Ovary (tissue), 10 donors: ENCODE measurements around the gene PANK4. TPM values are rescaled to one million over a fixed set of nuclear protein-coding genes. Genes with fewer than 3 reads are reported as not detected.

ENCODE experiments used
- DNase-seq, 5 donors: peaks; one replicate each; pipeline ENCODE4 v3.0.0-alpha.2; 2019 to 2020
- H3K27ac ChIP-seq, 2 donors: fragments of 200-600 bp; one replicate each; pipeline versions ENCODE4 v1.5.1 to v1.8.0; 2019 to 2022
- H3K27me3 ChIP-seq: fragments of 200-600 bp; one replicate; pipeline ENCODE4 v1.8.0; 2022
- H3K36me3 ChIP-seq: fragments of 200-600 bp; sonication (generic); one replicate; pipeline ENCODE4 v1.5.1; 2019
- H3K4me1 ChIP-seq: one replicate; pipeline ENCODE4 v1.8.1; 2013; ENCODE audit warnings: mild to moderate bottlenecking, moderate library complexity; ENCODE audit not compliant: insufficient read depth
- H3K4me3 ChIP-seq: fragments of 200-600 bp; sonication (generic); one replicate; pipeline ENCODE4 v1.5.1; 2017
- H3K9me3 ChIP-seq, 2 donors: fragments of 200-600 bp in 1 of 2; sonication (generic) in 1 of 2; one replicate each; pipeline versions ENCODE4 v1.5.1 to v1.8.1; 2013 to 2019; ENCODE audit warnings: mild to moderate bottlenecking in 1 of 2, moderate library complexity in 1 of 2
- CTCF ChIP-seq, 3 donors: fragments of 450-650 bp in 2 of 3; fragments of 200-600 bp in 1 of 3; IDR thresholded peaks; one replicate each; pipeline versions ENCODE4 v1.5.1 to v1.8.0; 2016 to 2022; ENCODE audit warnings: antibody characterized with exemption in 3 of 3, mild to moderate bottlenecking in 1 of 3
- EP300 ChIP-seq: sonication (generic); formaldehyde crosslinking; IDR thresholded peaks from one replicate; pipeline ENCODE4 v1.6.1; 2017; ENCODE audit warnings: antibody characterized with exemption
- POLR2A ChIP-seq: fragments of 450-650 bp; IDR thresholded peaks from one replicate; pipeline ENCODE4 v1.6.1; 2017; ENCODE audit warnings: antibody characterized with exemption, mild to moderate bottlenecking, moderate library complexity
- WGBS, 3 donors: extraction: QIAGEN DNeasy Blood & Tissue Kit in 1 of 3; methylation state at CpG; one replicate each; pipeline versions ENCODE4 v1.1.5 to v1.1.7; 2013 to 2017; 5-methylcytosine and 5-hydroxymethylcytosine counted together
- intact Hi-C, 4 donors: fragments of 100-400 bp; cut with DNase I; formaldehyde crosslinking; loops; one replicate each; pipeline versions ENCODE4 v1.11.0 to v1.15.1; 2022 to 2023
- long read RNA-seq, 3 donors: library from polyadenylated mRNA in 2 of 3; unstranded in 2 of 3; transcript quantifications; one replicate each; pipeline ENCODE4 v2.0.0 and lab custom pipeline, GENCODE V29; 2021 to 2026
- polyA plus RNA-seq, 2 donors: library from polyadenylated mRNA; stranded (reverse); fragments of 200-250 nt in 1 of 2; fragments of 350-450 nt in 1 of 2; fragmentation: Illumina TruSeq in 1 of 2; extraction: RNeasy Lipid Tissue Mini Kit (QIAGEN cat#74804) in 1 of 2; gene quantifications; one replicate each; pipeline ENCODE4 v1.2.3, GENCODE V29; 2013 to 2014
- total RNA-seq, 7 donors: library from RNA; depleted of rRNA in 2 of 7; stranded (reverse); fragments of >200 nt in 2 of 7; fragmentation: NEBNext Ultra II Directional in 3 of 7; extraction: Animal tissue kit (Norgen Biotek cat#: 25700) in 3 of 7; gene quantifications; one replicate each; pipeline versions ENCODE4 v1.1.0 to v1.2.4, GENCODE V29; 2016 to 2023
- donor health status: DM: no; HTN: no; CAD: no; lungs with moderate emphysema.
- donor health status: DM: no; HTN: no; CAD: no.
- donor health status: Bipolar disorder and iron deficiency.
- donor health status: DM: yes; HTN: yes; CAD: no.
- donor health status: DM: no; HTN: no; CAD: no.
- donor health status: DM: yes; HTN: yes; CAD: no.

PANK4 gene
- 10 to 100 TPM; 19.7 to 33.3 (median 29.1) TPM for total RNA-seq
- 10 to 100 TPM; 14.7 to 17.1 TPM for polyA plus RNA-seq
- long read RNA-seq, donor 1, transcript PANK4-201 (19 exons, 2,677 nt), result major isoform, 19 of 29 reads
- long read RNA-seq, donor 1, partial matches to known transcripts, result 3 of 29 reads
- long read RNA-seq, donor 1, other reads (novel, unspliced or antisense), result 7 of 29 reads
- long read RNA-seq, donor 2, partial matches to known transcripts, result 0 of 3 reads
- long read RNA-seq, donor 2, other reads (novel, unspliced or antisense), result 0 of 3 reads
- long read RNA-seq, donor 3, transcript PANK4-201 (19 exons, 2,677 nt), result major isoform, 18 of 33 reads
- long read RNA-seq, donor 3, partial matches to known transcripts, result 5 of 33 reads
- long read RNA-seq, donor 3, other reads (novel, unspliced or antisense), result 10 of 33 reads

GRCh38 chr1:2525920-2526823, at the start of gene PANK4:
Gene PANK4, minus strand, starts transcription at chr1:2526596. Its CDS starts 9 bp downstream, at chr1:2526587.
- peaks cover 21% of the 10 kb centered on the region for H3K4me1 ChIP-seq
- peaks cover 11% of the 10 kb centered on the region for H3K27me3 ChIP-seq
- peak within 1 kb of the TSS; percentile 43 to 66 for H3K27ac ChIP-seq

GRCh38 chr1:2574350-2574749, 48.0 kb upstream of the PANK4 start:
- H3K27ac ChIP-seq, result no peak overlapping the region
- H3K4me1 ChIP-seq, result no peaks in the 10 kb centered on the region
- H3K4me3 ChIP-seq, result no peak overlapping the region
- WGBS, 3 donors, result 78 to 82% (median 80%) methylated on average over 9 of the region's 9 CpGs
- H3K27me3 ChIP-seq, result no peaks in the 10 kb centered on the region
- intact Hi-C loops, result no loop called here
- no peak for TF ChIP-seq POLR2A
- no peak for TF ChIP-seq EP300
- no peak for TF ChIP-seq CTCF (IDR thresholded peaks at IDR 0.05)
- DNase-seq, result no peak
- H3K36me3 ChIP-seq, result no peaks in the 10 kb centered on the region
- H3K9me3 ChIP-seq, result no peaks in the 10 kb centered on the region

More at GRCh38 chr1:2525920-2526823, at the start of gene PANK4:
- WGBS, 3 donors, result 0 to 1% (median 0%) methylated on average over 63 to 107 of the region's 107 CpGs
- DNase-seq, result peak; percentile 88 to 93 (median 90)
- Histone ChIP-seq H3K9me3 (no peaks in the 10 kb centered on the region), H3K4me3 (peak within 1 kb of the TSS; percentile 73), H3K36me3 (no peaks in the 10 kb centered on the region)
- intact Hi-C loops, result no loop called here
- TF ChIP-seq CTCF (IDR thresholded peaks at IDR 0.05) (no peak), EP300 (no peak), POLR2A (peak; percentile 51)

- no peaks in the 10 kb centered on the region for H3K27me3 ChIP-seq
- H3K36me3 ChIP-seq, result no peaks in the 10 kb centered on the region
- 70 to 80% (median 79%) methylated on average over 8 of the region's 8 CpGs for WGBS, 3 donors
- H3K4me1 ChIP-seq, result no peaks in the 10 kb centered on the region
- no peak for TF ChIP-seq EP300
- no peak for TF ChIP-seq POLR2A
- TF ChIP-seq CTCF (IDR thresholded peaks at IDR 0.05), result no peak
- no peak overlapping the region for H3K4me3 ChIP-seq
- no peaks in the 10 kb centered on the region for H3K9me3 ChIP-seq
- DNase-seq, result no peak
- H3K27ac ChIP-seq, result no peak overlapping the region
- intact Hi-C loops, result no loop called here
Observed at GRCh38 chr1:2573250-2573920, 47.0 kb upstream of the PANK4 start.

GRCh38 chr1:2571348-2571747, 45.0 kb upstream of the PANK4 start:
- Histone ChIP-seq H3K27me3 (no peaks in the 10 kb centered on the region), H3K4me3 (no peak overlapping the region), H3K36me3 (no peaks in the 10 kb centered on the region), H3K4me1 (no peaks in the 10 kb centered on the region), H3K27ac (no peak overlapping the region), H3K9me3 (no peaks in the 10 kb centered on the region)
- intact Hi-C loops, result no loop called here
- TF ChIP-seq CTCF (IDR thresholded peaks at IDR 0.05) (no peak), EP300 (no peak), POLR2A (no peak)
- DNase-seq, result no peak
- WGBS, 3 donors, result 80 to 86% (median 82%) methylated on average over 9 of the region's 9 CpGs
